ENCODE data around the gene SUGP2.

The SUGP2 gene

GRCh38 chr19:19033426-19034203 lies at the start of gene SUGP2, which contains the start of gene ARMC6:
Gene SUGP2, minus strand, starts transcription at chr19:19033517. Its CDS starts 2,446 bp downstream, at chr19:19031071.
Gene ARMC6, plus strand, starts transcription at chr19:19033603. Its CDS starts 607 bp downstream, at chr19:19034210.
- Mint-ChIP-seq H3K36me3 (ENCODE audit: low read depth) (peaks cover 47% of the 10 kb centered on the region), H3K27ac (peak within 1 kb of the TSS; percentile 93)
- TF ChIP-seq CTCF (IDR thresholded peaks at IDR 0.05) = no peak

DNA sequence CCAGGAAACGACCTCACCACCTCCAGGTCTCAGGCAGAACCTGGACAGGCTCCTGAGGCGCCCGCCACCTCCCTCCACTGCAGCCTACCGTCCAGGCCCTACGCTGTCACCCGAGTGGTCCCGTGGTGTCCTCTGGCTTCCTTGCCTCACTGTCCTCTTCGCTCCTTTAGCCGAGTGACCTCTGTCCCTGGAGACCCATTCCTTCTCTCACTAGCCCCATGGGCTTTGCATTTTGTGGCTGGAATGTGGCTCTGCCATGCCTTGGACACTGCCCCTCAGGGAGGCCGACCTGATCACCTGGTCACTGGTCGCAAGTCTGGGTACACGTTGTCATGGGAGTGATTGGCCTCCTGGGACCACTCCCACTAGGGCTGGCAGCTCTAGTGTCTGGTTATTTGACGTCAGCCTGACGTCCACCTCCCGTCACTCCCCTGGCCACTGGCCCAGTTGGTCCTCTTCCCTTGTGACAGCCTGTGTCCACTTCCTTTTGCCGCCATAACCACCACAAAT lies 48.4 kb upstream of the SUGP2 start:
- no peak for TF ChIP-seq CTCF (IDR thresholded peaks at IDR 0.05)
- no peaks in the 10 kb centered on the region for H3K9me3 Mint-ChIP-seq
- H3K4me3 Mint-ChIP-seq = peak overlapping the region; percentile 56
- H3K27ac Mint-ChIP-seq = peak overlapping the region; percentile 93
- H3K4me1 Mint-ChIP-seq = peaks cover 17% of the 10 kb centered on the region
- peaks cover 27% of the 10 kb centered on the region for H3K27me3 Mint-ChIP-seq (ENCODE audit: low read depth, poor library complexity)
- peak; percentile 26 for DNase-seq
- no peaks in the 10 kb centered on the region for H3K36me3 Mint-ChIP-seq (ENCODE audit: low read depth)

More at GRCh38 chr19:19033426-19034203, at the start of gene SUGP2, which contains the start of gene ARMC6:
- Mint-ChIP-seq H3K27me3 (ENCODE audit: low read depth, poor library complexity) (no peaks in the 10 kb centered on the region), H3K9me3 (peaks cover 23% of the 10 kb centered on the region), H3K4me3 (peak within 1 kb of the TSS; percentile 93), H3K4me1 (peaks cover 23% of the 10 kb centered on the region)
- DNase-seq = peak; percentile 90

DNA sequence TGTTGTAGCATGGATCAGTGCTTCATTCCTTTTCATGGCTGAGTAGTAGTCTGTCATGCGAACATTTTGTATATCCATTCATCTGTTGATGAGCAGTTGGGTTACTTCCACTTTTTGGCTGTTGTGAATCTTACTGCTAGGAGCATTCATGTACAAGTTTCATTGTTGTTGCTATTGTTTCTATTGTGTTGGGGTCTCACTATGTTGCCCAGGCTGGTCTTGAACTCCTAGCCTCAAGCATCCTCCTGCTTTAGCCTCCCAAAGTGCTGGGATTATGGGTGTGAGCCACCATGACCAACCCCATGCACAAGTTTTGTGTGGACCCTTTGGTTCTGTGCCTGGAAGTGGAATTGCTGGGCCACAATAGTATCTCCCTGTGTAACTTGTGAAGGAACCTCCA lies 46.3 kb upstream of the SUGP2 start:
- Mint-ChIP-seq H3K4me1 (peaks cover 17% of the 10 kb centered on the region), H3K36me3 (ENCODE audit: low read depth) (no peaks in the 10 kb centered on the region), H3K27ac (no peak overlapping the region), H3K27me3 (ENCODE audit: low read depth, poor library complexity) (peaks cover 25% of the 10 kb centered on the region), H3K4me3 (no peak overlapping the region), H3K9me3 (no peaks in the 10 kb centered on the region)
- no peak for TF ChIP-seq CTCF (IDR thresholded peaks at IDR 0.05)
- DNase-seq = no peak

- no peak for DNase-seq
- Mint-ChIP-seq H3K27ac (no peak overlapping the region), H3K27me3 (ENCODE audit: low read depth, poor library complexity) (peaks cover 25% of the 10 kb centered on the region), H3K4me3 (no peak overlapping the region), H3K36me3 (ENCODE audit: low read depth) (no peaks in the 10 kb centered on the region), H3K4me1 (peaks cover 17% of the 10 kb centered on the region), H3K9me3 (no peaks in the 10 kb centered on the region)
- no peak for TF ChIP-seq CTCF (IDR thresholded peaks at IDR 0.05)
Observed at GRCh38 chr19:19078801-19079200, 45.5 kb upstream of the SUGP2 start.

DNA sequence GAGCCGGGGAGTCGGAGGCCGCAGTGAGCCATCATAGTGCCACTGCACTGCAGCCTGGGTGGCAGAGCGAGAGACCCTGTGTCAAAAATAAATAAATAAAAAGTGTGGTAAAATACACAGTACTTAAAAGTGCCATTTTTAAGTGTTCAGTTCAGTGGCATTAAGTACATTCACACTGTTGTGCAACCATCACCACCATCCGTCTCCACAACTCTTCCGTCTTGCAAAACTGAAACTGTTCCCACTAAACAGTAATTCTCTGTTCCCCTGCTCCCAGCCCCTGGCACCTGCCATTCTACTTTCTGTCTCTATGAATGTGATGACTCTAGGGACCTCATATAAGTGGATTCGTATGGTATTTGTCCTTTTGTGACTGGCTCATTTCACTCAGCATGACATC lies 43.8 kb upstream of the SUGP2 start:
- H3K27ac Mint-ChIP-seq = no peak overlapping the region
- H3K27me3 Mint-ChIP-seq (ENCODE audit: low read depth, poor library complexity) = peaks cover 24% of the 10 kb centered on the region
- no peak for DNase-seq
- peaks cover 12% of the 10 kb centered on the region for H3K4me1 Mint-ChIP-seq
- H3K9me3 Mint-ChIP-seq = no peaks in the 10 kb centered on the region
- no peak for TF ChIP-seq CTCF (IDR thresholded peaks at IDR 0.05)
- H3K36me3 Mint-ChIP-seq (ENCODE audit: low read depth) = no peaks in the 10 kb centered on the region
- no peak overlapping the region for H3K4me3 Mint-ChIP-seq
